GM12874 (cell line): ENCODE results near the gene CTSC.

ENCODE experiments used
- CTCF ChIP-seq: IDR thresholded peaks from 2 replicates; pipeline ENCODE4 v1.5.1; 2011; ENCODE audit warnings: low read depth, mild to moderate bottlenecking, control low read depth, low read length, moderate library complexity; ENCODE audit not compliant: insufficient read depth

CTSC gene

GRCh38 chr11:88327462-88328143 lies 9.9 kb downstream of the CTSC start:
- no peak for TF ChIP-seq CTCF

- TF ChIP-seq CTCF: no peak
Observed at GRCh38 chr11:88327061-88327460, 10.5 kb downstream of the CTSC start.

GRCh38 chr11:88326099-88326498 lies 11.4 kb downstream of the CTSC start:
- no peak for TF ChIP-seq CTCF

GRCh38 chr11:88324562-88325345 lies 12.8 kb downstream of the CTSC start:
- no peak for TF ChIP-seq CTCF

- no peak for TF ChIP-seq CTCF
Observed at GRCh38 chr11:88320149-88320559, 17.4 kb downstream of the CTSC start.

- no peak for TF ChIP-seq CTCF
Observed at GRCh38 chr11:88318017-88318416, 19.5 kb downstream of the CTSC start.

- no peak for TF ChIP-seq CTCF
Observed at GRCh38 chr11:88317536-88317935, 20.0 kb downstream of the CTSC start.
